ENCODE data around the gene SLC16A1.

- TF ChIP-seq POLR2AphosphoS5 (IDR thresholded peaks at IDR 0.05) (no peak), CTCF (IDR thresholded peaks at IDR 0.05) (no peak), POLR2A (IDR thresholded peaks at IDR 0.05) (no peak)
Measured at GRCh38 chr1:112982328-112982727, 26.3 kb upstream of the SLC16A1 start.

Data from gastroesophageal sphincter (tissue), 3 donors.